PFSK-1 (cell line): ENCODE measurements around the gene MSL3B.

Experiments
- FOXP2 ChIP-seq: optimal IDR thresholded peaks from 2 replicates; pipeline ENCODE3; 2011; ENCODE audit warnings: borderline replicate concordance, control low read depth, inconsistent platforms; ENCODE audit not compliant: insufficient read depth; ENCODE audit errors: extremely low read length, extremely low read depth
- POLR2AphosphoS5 ChIP-seq: IDR thresholded peaks from 2 replicates; pipeline ENCODE4 v1.6.1; 2012; ENCODE audit warnings: low read depth, mild to moderate bottlenecking, control low read depth, low read length, moderate library complexity
- REST ChIP-seq, 2 experiments: IDR thresholded peaks; 2 replicates each; pipeline versions ENCODE4 v1.6.1 to v1.8.0; 2011 to 2012; ENCODE audit warnings: low read depth in 2 of 2, low read length in 2 of 2, control low read depth in 1 of 2, inconsistent platforms in 1 of 2, mild to moderate bottlenecking in 1 of 2, moderate library complexity in 1 of 2; ENCODE audit not compliant: insufficient read depth in 1 of 2
- SIN3A ChIP-seq: IDR thresholded peaks from 2 replicates; pipeline ENCODE4 v1.6.1; 2012; ENCODE audit warnings: mild to moderate bottlenecking, low read length, moderate library complexity, borderline replicate concordance; ENCODE audit not compliant: insufficient read depth
- TAF1 ChIP-seq: IDR thresholded peaks from 2 replicates; pipeline ENCODE4 v1.6.1; 2012; ENCODE audit warnings: low read length, control low read depth, borderline replicate concordance; ENCODE audit not compliant: insufficient read depth

The MSL3B gene

DNA sequence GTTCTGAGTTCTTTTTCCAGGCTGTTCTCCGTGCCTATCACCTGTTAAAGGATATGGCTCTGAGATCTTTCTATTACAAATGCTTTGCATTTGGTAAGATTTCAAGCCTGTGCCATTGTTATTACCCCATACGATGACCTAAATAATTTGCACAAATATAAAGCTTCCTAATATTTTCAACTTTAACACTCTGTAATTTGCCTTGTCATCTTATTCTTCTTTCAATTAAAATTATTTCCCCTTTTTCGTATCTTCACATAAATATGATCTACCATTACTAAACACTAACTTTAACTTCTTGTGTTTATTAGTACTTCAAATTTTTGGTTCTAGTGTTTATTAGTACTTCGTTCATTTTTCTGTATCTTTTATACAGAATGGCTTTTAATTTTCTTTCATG, 3.2 kb upstream of the MSL3B start:
- no peak for TF ChIP-seq TAF1
- TF ChIP-seq POLR2AphosphoS5: no peak
- no peak for TF ChIP-seq SIN3A
- TF ChIP-seq REST (IDR thresholded peaks at IDR 0.05; ENCODE audit: insufficient read depth in 1 of 2, low read depth in 2 of 2, low read length in 2 of 2): no peak
- TF ChIP-seq FOXP2: no peak

GRCh38 chr2:233866479-233866878, 1.7 kb downstream of the MSL3B start:
- TF ChIP-seq REST (IDR thresholded peaks at IDR 0.05; ENCODE audit: insufficient read depth in 1 of 2, low read depth in 2 of 2, low read length in 2 of 2): no peak
- TF ChIP-seq SIN3A: no peak
- TF ChIP-seq TAF1: no peak
- no peak for TF ChIP-seq POLR2AphosphoS5
- TF ChIP-seq FOXP2: no peak

GRCh38 chr2:233865838-233866237, 2.3 kb downstream of the MSL3B start:
- no peak for TF ChIP-seq TAF1
- no peak for TF ChIP-seq SIN3A
- TF ChIP-seq POLR2AphosphoS5: no peak
- TF ChIP-seq REST (IDR thresholded peaks at IDR 0.05; ENCODE audit: insufficient read depth in 1 of 2, low read depth in 2 of 2, low read length in 2 of 2): no peak
- no peak for TF ChIP-seq FOXP2

- no peak for TF ChIP-seq POLR2AphosphoS5
- TF ChIP-seq FOXP2: no peak
- TF ChIP-seq TAF1: no peak
- TF ChIP-seq REST (IDR thresholded peaks at IDR 0.05; ENCODE audit: insufficient read depth in 1 of 2, low read depth in 2 of 2, low read length in 2 of 2): no peak
- TF ChIP-seq SIN3A: no peak
These were observed 5.9 kb downstream of the MSL3B start for GRCh38 chr2:233862261-233862768.

GRCh38 chr2:233858331-233858730, 9.9 kb downstream of the MSL3B start:
- TF ChIP-seq TAF1 (no peak), REST (IDR thresholded peaks at IDR 0.05; ENCODE audit: insufficient read depth in 1 of 2, low read depth in 2 of 2, low read length in 2 of 2) (no peak), SIN3A (no peak), POLR2AphosphoS5 (no peak), FOXP2 (no peak)
